ENCODE measurements around the gene SUN2. TPM values are rescaled to one million over a fixed set of nuclear protein-coding genes. Genes with fewer than 3 reads are reported as not detected.

The SUN2 gene
- total and polyA plus RNA-seq, 2 of the 4 experiments (the other 2 are of a cell fraction), result 27.8 to 50.0 TPM

GRCh38 chr22:38768036-38768435, 12.2 kb upstream of the SUN2 start:
- no peak overlapping the region for H3K9ac ChIP-seq (ENCODE audit: low read depth, low read length)
- no peak overlapping the region for H4K8ac ChIP-seq (ENCODE audit: low read depth in 2 of 2, low read length in 2 of 2)
- no peak overlapping the region for H3K27ac ChIP-seq (ENCODE audit: insufficient read depth, low read length)
- no peak for ATAC-seq (ENCODE audit: low read depth)
- 84% methylated on average over 5 of the region's 11 CpGs; no CpG with 5 or more reads in 1 of the 2 experiments for WGBS, 2 experiments (ENCODE audit: extremely low coverage in 2 of 2, insufficient read length in 1 of 2)
- ChIA-PET CTCF (interaction anchor here (0.7 to 1.4 kb wide), 2 partner anchors 94 to 235 kb away, joined by 3 to 13 read pairs; no protein-coding TSS in a partner anchor), POLR2A (ENCODE audit: unreplicated experiment) (interaction anchor here (0.6 kb wide), 1 partner anchor 103 kb away, joined by 3 read pairs; no protein-coding TSS in a partner anchor)
- TF ChIP-seq CTCF (conservative IDR thresholded peaks at IDR 0.05; ENCODE audit: low read depth, low read length) (no peak), USF2 (IDR thresholded peaks at IDR 0.05; ENCODE audit: low read depth, low read length) (no peak), MXI1 (IDR thresholded peaks at IDR 0.05; ENCODE audit: borderline replicate concordance, low read depth, low read length) (no peak), FOS (IDR thresholded peaks at IDR 0.05; ENCODE audit: low read depth, low read length) (no peak), CEBPB (IDR thresholded peaks at IDR 0.05; ENCODE audit: low read depth, low read length) (no peak), SMC3 (IDR thresholded peaks at IDR 0.05; ENCODE audit: low read depth, low read length) (no peak), MAFK (IDR thresholded peaks at IDR 0.05; ENCODE audit: low read depth, low read length) (no peak), NFE2L2 (IDR thresholded peaks at IDR 0.05; ENCODE audit: low read depth, low read length) (no peak), RFX5 (IDR thresholded peaks at IDR 0.05; ENCODE audit: low read depth, low read length) (no peak), POLR2A (IDR thresholded peaks at IDR 0.05; ENCODE audit: low read depth, low read length) (no peak), RCOR1 (IDR thresholded peaks at IDR 0.05; ENCODE audit: insufficient replicate concordance, low read length) (no peak)
- H3K18ac ChIP-seq (ENCODE audit: low read depth, low read length), result no peak overlapping the region
- no peaks in the 10 kb centered on the region for H4K20me1 ChIP-seq (ENCODE audit: insufficient read depth, low read length)
- peaks cover 3% of the 10 kb centered on the region for H3K4me1 ChIP-seq (ENCODE audit: control insufficient read depth, insufficient read depth, low read length)
- BruUV-seq (replicated peaks), result no TSS peak
- H3K27me3 ChIP-seq (ENCODE audit: control insufficient read depth, insufficient read depth, low read length), result no peaks in the 10 kb centered on the region
- no peak overlapping the region for H4K91ac ChIP-seq (ENCODE audit: insufficient read depth, low read depth, low read length)
- H2BK120ac ChIP-seq (ENCODE audit: low read depth, low read length), result no peak overlapping the region
- H2BK20ac ChIP-seq (ENCODE audit: low read depth, low read length), result no peak overlapping the region
- no peak overlapping the region for H2BK15ac ChIP-seq (ENCODE audit: low read depth, low read length)
- H2AK5ac ChIP-seq (ENCODE audit: low read depth, low read length), result no peak overlapping the region
- no peaks in the 10 kb centered on the region for H3K79me1 ChIP-seq (ENCODE audit: low read depth in 1 of 2, low read length in 2 of 2)
- H3K9me3 ChIP-seq (ENCODE audit: control insufficient read depth, insufficient read depth, low read length), result no peaks in the 10 kb centered on the region
- no peaks in the 10 kb centered on the region for H3K36me3 ChIP-seq (ENCODE audit: control insufficient read depth, insufficient read depth, low read length)
- peaks cover 5% of the 10 kb centered on the region; the same call in 1 of the 2 replicates for H3K9me1 ChIP-seq (ENCODE audit: insufficient read depth, low read length)
- H2BK5ac ChIP-seq (ENCODE audit: low read depth, low read length, poor library complexity, severe bottlenecking), result no peak overlapping the region
- H3K56ac ChIP-seq (ENCODE audit: extremely low read depth, insufficient read depth, low read length), result no peak overlapping the region
- no peak for DNase-seq
- intact Hi-C loops (cut with micrococcal nuclease), result loop anchor here (5.0 to 10.0 kb wide), 4 partner anchors 84 to 716 kb away; partner anchors contain the start of gene RPL3
- H2AFZ ChIP-seq (replicated peaks; ENCODE audit: low read length, poor library complexity), result no peak overlapping the region
- H3K4me2 ChIP-seq (ENCODE audit: low read depth, low read length), result no peak overlapping the region
- no peak overlapping the region for H3K4me3 ChIP-seq (ENCODE audit: insufficient read depth, low read depth, low read length)
- H3K4ac ChIP-seq (ENCODE audit: low read depth, low read length), result no peak overlapping the region
- no peak overlapping the region for H2AK9ac ChIP-seq (replicated peaks; ENCODE audit: low read depth, low read length, poor library complexity)
- H3K14ac ChIP-seq (replicated peaks; ENCODE audit: low read depth, low read length), result no peak overlapping the region
- in situ Hi-C loops (cut with MboI; ENCODE audit: low sequenced_read_pairs), result loop anchor here (10.0 kb wide), 1 partner anchor 237 kb away; no protein-coding TSS in a partner anchor
- H3K23ac ChIP-seq (ENCODE audit: low read depth, low read length), result no peak overlapping the region
- no peak overlapping the region for H4K5ac ChIP-seq (ENCODE audit: low read depth, low read length)
- dilution Hi-C loops (cut with HindIII; ENCODE audit: low sequenced_read_pairs, unreplicated experiment), result no loop called here
